ENCODE results near the gene ZNF45. TPM values are rescaled to one million over a fixed set of nuclear protein-coding genes. Genes with fewer than 3 reads are reported as not detected.

The ZNF45 gene
- total and polyA plus RNA-seq, 4 donors = 3.4 to 18.5 (median 11.7) TPM

DNA sequence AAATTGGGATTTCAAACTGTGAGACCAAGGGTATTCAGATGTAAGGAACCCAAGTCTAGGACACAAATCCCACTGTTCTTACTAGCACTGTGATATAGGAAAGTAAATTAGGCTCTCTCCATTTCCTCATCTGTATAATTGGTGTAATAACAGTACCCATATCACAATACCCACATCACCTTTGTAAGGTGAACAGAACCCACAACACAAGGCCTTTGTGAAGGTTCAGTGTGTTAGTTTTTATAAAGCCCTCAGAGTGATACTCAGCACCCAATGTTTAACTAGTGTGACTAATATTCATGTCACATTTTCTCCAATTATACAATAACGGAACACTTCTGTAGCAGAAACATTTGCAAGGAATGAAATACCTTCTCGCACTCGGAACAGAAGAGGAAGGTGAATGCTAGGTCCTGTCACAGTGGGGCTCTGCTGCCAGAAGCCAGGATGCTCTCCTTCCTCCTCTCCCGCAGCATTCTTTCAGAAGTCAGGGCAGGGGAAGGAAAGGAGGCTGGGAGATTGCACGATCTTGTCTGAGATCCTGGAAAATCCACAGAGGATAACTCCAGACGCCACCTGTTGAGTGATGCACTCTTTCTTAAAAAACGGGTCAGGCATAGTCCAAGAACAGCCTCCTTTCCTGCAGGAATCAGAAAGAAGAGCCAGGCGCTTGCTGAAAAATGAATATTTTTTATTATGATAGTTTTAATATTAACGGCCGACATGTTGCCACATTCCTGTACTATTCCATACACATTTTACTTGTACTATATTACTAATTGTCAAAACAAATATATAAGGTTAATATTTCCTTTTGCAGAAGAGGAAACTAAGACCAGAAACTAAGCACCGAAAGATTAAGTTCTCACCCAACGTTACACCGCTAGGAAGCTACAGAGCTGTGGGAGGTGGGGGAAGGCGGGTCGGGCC, 762 bp downstream of the ZNF45 start:
- WGBS, 2 donors = 6 to 7% methylated on average over 15 of the region's 15 CpGs
- Histone ChIP-seq H3K36me3 (ENCODE audit: control insufficient read depth in 1 of 2, insufficient read depth in 2 of 2, low read length in 1 of 2) (peaks cover 4 to 12% of the 10 kb centered on the region in 2 donors), H3K9me3 (ENCODE audit: control insufficient read depth, low read length) (no peaks in the 10 kb centered on the region), H3K27ac (ENCODE audit: low read depth in 1 of 2, low read length in 2 of 2) (peak overlapping the region in 1 of 2 donors; percentile 77), H3K4me1 (ENCODE audit: control insufficient read depth in 1 of 2, insufficient read depth in 2 of 2, low read length in 2 of 2) (no peaks in the 10 kb centered on the region), H3K27me3 (ENCODE audit: control insufficient read depth in 1 of 2, insufficient read depth in 2 of 2, low read length in 1 of 2) (no peaks in the 10 kb centered on the region), H3K4me3 (ENCODE audit: low read length in 2 of 2) (peak overlapping the region; percentile 73 to 95)
- intact Hi-C loops (cut with DNase I) = no loop called here
- DNase-seq (no peak), ATAC-seq (ENCODE audit: low FRiP score) (no peak)

GRCh38 chr19:43928820-43929219, 6.3 kb downstream of the ZNF45 start:
- H3K4me1 ChIP-seq (ENCODE audit: control insufficient read depth in 1 of 2, insufficient read depth in 2 of 2, low read length in 2 of 2) = no peaks in the 10 kb centered on the region
- peaks cover 7% of the 10 kb centered on the region for H3K9me3 ChIP-seq (ENCODE audit: control insufficient read depth, low read length)
- H3K4me3 ChIP-seq (ENCODE audit: low read length in 2 of 2) = no peak overlapping the region
- 95 to 96% methylated on average over 5 of the region's 5 CpGs for WGBS, 2 donors
- H3K27ac ChIP-seq (ENCODE audit: low read depth in 1 of 2, low read length in 2 of 2) = no peak overlapping the region
- no peaks in the 10 kb centered on the region for H3K27me3 ChIP-seq (ENCODE audit: control insufficient read depth in 1 of 2, insufficient read depth in 2 of 2, low read length in 1 of 2)
- H3K36me3 ChIP-seq (ENCODE audit: control insufficient read depth in 1 of 2, insufficient read depth in 2 of 2, low read length in 1 of 2) = peaks cover 24 to 45% of the 10 kb centered on the region in 2 donors
- ATAC-seq (ENCODE audit: low FRiP score) (no peak), DNase-seq (no peak)
- intact Hi-C loops (cut with DNase I) = no loop called here

GRCh38 chr19:43923875-43924274, 11.2 kb downstream of the ZNF45 start:
- Histone ChIP-seq H3K4me1 (ENCODE audit: control insufficient read depth in 1 of 2, insufficient read depth in 2 of 2, low read length in 2 of 2) (no peaks in the 10 kb centered on the region), H3K27me3 (ENCODE audit: control insufficient read depth in 1 of 2, insufficient read depth in 2 of 2, low read length in 1 of 2) (no peaks in the 10 kb centered on the region), H3K36me3 (ENCODE audit: control insufficient read depth in 1 of 2, insufficient read depth in 2 of 2, low read length in 1 of 2) (peaks cover 29 to 45% of the 10 kb centered on the region in 2 donors), H3K9me3 (ENCODE audit: control insufficient read depth, low read length) (peaks cover 13% of the 10 kb centered on the region), H3K27ac (ENCODE audit: low read depth in 1 of 2, low read length in 2 of 2) (no peak overlapping the region), H3K4me3 (ENCODE audit: low read length in 2 of 2) (no peak overlapping the region)
- intact Hi-C loops (cut with DNase I) = no loop called here
- no peak for DNase-seq
- no peak for ATAC-seq (ENCODE audit: low FRiP score)

- no peak overlapping the region for H3K4me3 ChIP-seq (ENCODE audit: low read length in 2 of 2)
- peaks cover 33 to 36% of the 10 kb centered on the region in 2 donors for H3K36me3 ChIP-seq (ENCODE audit: control insufficient read depth in 1 of 2, insufficient read depth in 2 of 2, low read length in 1 of 2)
- no peaks in the 10 kb centered on the region for H3K27me3 ChIP-seq (ENCODE audit: control insufficient read depth in 1 of 2, insufficient read depth in 2 of 2, low read length in 1 of 2)
- no peaks in the 10 kb centered on the region for H3K4me1 ChIP-seq (ENCODE audit: control insufficient read depth in 1 of 2, insufficient read depth in 2 of 2, low read length in 2 of 2)
- 67 to 98% methylated on average over 3 of the region's 3 CpGs for WGBS, 2 donors
- DNase-seq (no peak), ATAC-seq (ENCODE audit: low FRiP score) (no peak)
- peaks cover 38% of the 10 kb centered on the region for H3K9me3 ChIP-seq (ENCODE audit: control insufficient read depth, low read length)
- no peak overlapping the region for H3K27ac ChIP-seq (ENCODE audit: low read depth in 1 of 2, low read length in 2 of 2)
- intact Hi-C loops (cut with DNase I) = no loop called here
Observed at GRCh38 chr19:43914051-43914450, 21.0 kb downstream of the ZNF45 start.

DNA sequence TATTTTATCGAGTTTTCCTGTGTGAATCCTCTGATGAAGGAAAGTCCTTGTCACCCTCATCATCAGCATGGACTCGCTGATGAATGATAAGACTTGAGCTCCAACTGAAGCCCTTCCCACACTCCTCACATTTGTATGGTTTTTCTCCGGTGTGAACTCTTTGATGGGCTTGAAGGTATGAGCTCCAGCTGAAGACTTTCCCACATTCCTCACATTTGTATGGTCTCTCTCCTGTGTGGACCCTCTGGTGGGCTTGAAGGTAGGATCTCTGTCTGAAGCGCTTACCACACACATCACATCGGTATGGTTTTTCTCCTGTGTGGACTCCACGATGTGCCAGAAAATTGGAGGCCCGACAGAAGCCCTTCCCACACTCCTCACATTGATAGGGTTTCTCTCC, 21.7 kb downstream of the ZNF45 start:
- H3K9me3 ChIP-seq (ENCODE audit: control insufficient read depth, low read length) = peaks cover 40% of the 10 kb centered on the region
- 97 to 98% methylated on average over 7 of the region's 7 CpGs for WGBS, 2 donors
- no peaks in the 10 kb centered on the region for H3K27me3 ChIP-seq (ENCODE audit: control insufficient read depth in 1 of 2, insufficient read depth in 2 of 2, low read length in 1 of 2)
- H3K36me3 ChIP-seq (ENCODE audit: control insufficient read depth in 1 of 2, insufficient read depth in 2 of 2, low read length in 1 of 2) = peaks cover 30% of the 10 kb centered on the region in 2 donors
- no peaks in the 10 kb centered on the region for H3K4me1 ChIP-seq (ENCODE audit: control insufficient read depth in 1 of 2, insufficient read depth in 2 of 2, low read length in 2 of 2)
- intact Hi-C loops (cut with DNase I) = no loop called here
- DNase-seq (no peak), ATAC-seq (ENCODE audit: low FRiP score) (no peak)
- no peak overlapping the region for H3K4me3 ChIP-seq (ENCODE audit: low read length in 2 of 2)
- H3K27ac ChIP-seq (ENCODE audit: low read depth in 1 of 2, low read length in 2 of 2) = no peak overlapping the region

- H3K4me3 ChIP-seq (ENCODE audit: low read length in 2 of 2) = no peak overlapping the region
- H3K27ac ChIP-seq (ENCODE audit: low read depth in 1 of 2, low read length in 2 of 2) = no peak overlapping the region
- peaks cover 34% of the 10 kb centered on the region for H3K9me3 ChIP-seq (ENCODE audit: control insufficient read depth, low read length)
- H3K36me3 ChIP-seq (ENCODE audit: control insufficient read depth in 1 of 2, insufficient read depth in 2 of 2, low read length in 1 of 2) = peaks cover 18 to 20% of the 10 kb centered on the region in 2 donors
- intact Hi-C loops (cut with DNase I) = no loop called here
- no peak for ATAC-seq (ENCODE audit: low FRiP score)
- DNase-seq = no peak
- no peaks in the 10 kb centered on the region for H3K27me3 ChIP-seq (ENCODE audit: control insufficient read depth in 1 of 2, insufficient read depth in 2 of 2, low read length in 1 of 2)
- H3K4me1 ChIP-seq (ENCODE audit: control insufficient read depth in 1 of 2, insufficient read depth in 2 of 2, low read length in 2 of 2) = no peaks in the 10 kb centered on the region
Observed at GRCh38 chr19:43910884-43911283, 24.2 kb downstream of the ZNF45 start.

DNA sequence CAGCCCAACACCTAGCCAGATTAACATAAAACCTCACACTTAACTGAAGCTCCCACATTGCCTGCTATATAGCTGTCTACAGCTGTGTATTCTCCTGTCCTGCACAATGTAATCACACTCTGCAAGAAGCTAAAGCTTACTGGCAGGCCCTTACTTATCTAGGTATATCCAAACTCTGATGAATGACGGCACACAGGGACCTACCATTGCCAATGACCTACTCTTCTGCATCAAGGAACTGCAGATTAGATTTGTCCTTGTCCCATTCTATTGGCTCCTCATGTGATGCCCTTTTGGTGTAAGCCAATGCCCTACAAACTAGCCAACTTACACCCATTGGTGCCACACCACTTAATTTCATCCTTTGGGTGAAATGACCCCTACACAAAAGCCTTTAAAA, 26.4 kb downstream of the ZNF45 start:
- DNase-seq = no peak
- ATAC-seq (ENCODE audit: low FRiP score) = no peak
- Histone ChIP-seq H3K4me3 (ENCODE audit: low read length in 2 of 2) (no peak overlapping the region), H3K9me3 (ENCODE audit: control insufficient read depth, low read length) (peaks cover 21% of the 10 kb centered on the region), H3K4me1 (ENCODE audit: control insufficient read depth in 1 of 2, insufficient read depth in 2 of 2, low read length in 2 of 2) (no peaks in the 10 kb centered on the region), H3K36me3 (ENCODE audit: control insufficient read depth in 1 of 2, insufficient read depth in 2 of 2, low read length in 1 of 2) (peaks cover 0 to 6% of the 10 kb centered on the region in 2 donors), H3K27me3 (ENCODE audit: control insufficient read depth in 1 of 2, insufficient read depth in 2 of 2, low read length in 1 of 2) (no peaks in the 10 kb centered on the region), H3K27ac (ENCODE audit: low read depth in 1 of 2, low read length in 2 of 2) (no peak overlapping the region)
- intact Hi-C loops (cut with DNase I) = no loop called here
- WGBS, 2 donors = 86 to 93% methylated on average over 1 of the region's 1 CpG

DNA sequence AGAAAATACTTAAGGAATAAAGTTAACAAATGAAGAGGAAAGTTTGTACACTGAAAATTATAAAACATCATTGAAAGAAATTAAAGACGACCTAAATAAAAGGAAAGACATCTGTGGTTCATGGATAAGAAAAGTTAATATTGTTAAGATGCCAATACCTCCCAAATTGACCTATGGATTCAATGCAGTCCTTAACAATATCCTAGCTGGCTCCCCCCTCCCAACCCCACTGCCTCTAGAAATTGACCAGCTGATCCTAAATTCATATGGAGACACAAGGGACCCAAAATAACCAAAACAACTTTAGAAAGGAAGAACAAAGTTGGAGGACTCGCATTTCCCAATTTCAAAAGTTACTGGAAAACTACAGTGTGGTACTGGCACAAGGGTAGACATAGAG, 28.3 kb downstream of the ZNF45 start:
- H3K4me1 ChIP-seq (ENCODE audit: control insufficient read depth in 1 of 2, insufficient read depth in 2 of 2, low read length in 2 of 2) = no peaks in the 10 kb centered on the region
- H3K27ac ChIP-seq (ENCODE audit: low read depth in 1 of 2, low read length in 2 of 2) = no peak overlapping the region
- H3K9me3 ChIP-seq (ENCODE audit: control insufficient read depth, low read length) = peaks cover 22% of the 10 kb centered on the region
- WGBS, 2 donors = 94 to 97% methylated on average over 2 of the region's 2 CpGs
- ATAC-seq (ENCODE audit: low FRiP score) (no peak), DNase-seq (no peak)
- H3K36me3 ChIP-seq (ENCODE audit: control insufficient read depth in 1 of 2, insufficient read depth in 2 of 2, low read length in 1 of 2) = peaks cover 0 to 2% of the 10 kb centered on the region in 2 donors
- intact Hi-C loops (cut with DNase I) = no loop called here
- no peaks in the 10 kb centered on the region for H3K27me3 ChIP-seq (ENCODE audit: control insufficient read depth in 1 of 2, insufficient read depth in 2 of 2, low read length in 1 of 2)
- no peak overlapping the region for H3K4me3 ChIP-seq (ENCODE audit: low read length in 2 of 2)

- Histone ChIP-seq H3K9me3 (ENCODE audit: control insufficient read depth, low read length) (peaks cover 27% of the 10 kb centered on the region), H3K36me3 (ENCODE audit: control insufficient read depth in 1 of 2, insufficient read depth in 2 of 2, low read length in 1 of 2) (peaks cover 0 to 2% of the 10 kb centered on the region in 2 donors), H3K4me3 (ENCODE audit: low read length in 2 of 2) (no peak overlapping the region), H3K27ac (ENCODE audit: low read depth in 1 of 2, low read length in 2 of 2) (no peak overlapping the region), H3K4me1 (ENCODE audit: control insufficient read depth in 1 of 2, insufficient read depth in 2 of 2, low read length in 2 of 2) (no peaks in the 10 kb centered on the region), H3K27me3 (ENCODE audit: control insufficient read depth in 1 of 2, insufficient read depth in 2 of 2, low read length in 1 of 2) (no peaks in the 10 kb centered on the region)
- WGBS, 2 donors = 97 to 99% methylated on average over 5 of the region's 5 CpGs
- no peak for ATAC-seq (ENCODE audit: low FRiP score)
- intact Hi-C loops (cut with DNase I) = no loop called here
- no peak for DNase-seq
Observed at GRCh38 chr19:43905897-43906296, 29.2 kb downstream of the ZNF45 start.
